Measurements from ENCODE around the gene SDHA.

The SDHA gene

DNA sequence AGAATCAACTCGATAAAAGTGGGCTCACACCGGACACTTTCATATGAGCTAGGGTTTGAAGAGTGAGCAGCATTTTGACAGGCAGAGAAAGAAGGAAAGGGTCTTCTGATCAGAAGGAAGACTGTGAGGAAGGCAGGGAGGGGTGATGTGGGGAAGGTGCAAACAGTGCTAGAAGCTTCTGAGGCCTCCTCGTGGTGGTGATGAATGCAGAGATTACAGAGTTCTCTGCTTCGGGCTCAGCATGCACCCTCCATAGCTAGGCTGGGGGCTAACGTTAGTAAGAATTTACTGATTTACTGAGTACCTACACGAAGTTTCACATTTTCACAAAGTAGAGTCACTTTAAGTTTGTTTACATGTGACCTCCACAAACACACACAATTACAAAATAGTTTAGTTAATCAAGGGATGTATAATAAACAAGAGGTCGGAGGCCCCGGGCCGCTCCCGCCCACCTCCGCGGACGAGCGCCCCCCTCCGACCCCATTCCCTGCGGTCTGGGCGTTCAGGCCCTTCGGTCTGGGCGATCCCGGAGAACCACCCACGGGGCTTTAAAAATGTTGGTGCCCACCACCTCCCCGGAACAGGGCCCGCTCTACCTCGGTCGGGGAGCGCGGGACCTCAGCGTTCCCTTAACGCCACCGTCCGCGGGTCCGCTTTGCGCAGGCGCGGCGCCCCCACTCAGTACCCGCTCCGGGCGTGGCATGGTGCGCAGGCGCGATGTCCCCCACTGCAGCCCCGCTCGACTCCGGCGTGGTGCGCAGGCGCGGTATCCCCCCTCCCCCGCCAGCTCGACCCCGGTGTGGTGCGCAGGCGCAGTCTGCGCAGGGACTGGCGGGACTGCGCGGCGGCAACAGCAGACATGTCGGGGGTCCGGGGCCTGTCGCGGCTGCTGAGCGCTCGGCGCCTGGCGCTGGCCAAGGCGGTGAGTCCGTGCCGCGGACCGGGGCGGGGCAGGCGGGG, at the start of gene SDHA, which contains the start of gene CCDC127:
Gene SDHA (plus strand): TSS at position 827 of the 963 bp plus-strand sequence. CDS start 36 bp downstream, at position 863.
Gene CCDC127 (minus strand): TSS at position 660 of the 963 bp plus-strand sequence. CDS start 1,304 bp downstream, outside the sequence.
- peak; percentile 97 to 98 for DNase-seq (ENCODE audit: low read depth in 2 of 2)

DNA sequence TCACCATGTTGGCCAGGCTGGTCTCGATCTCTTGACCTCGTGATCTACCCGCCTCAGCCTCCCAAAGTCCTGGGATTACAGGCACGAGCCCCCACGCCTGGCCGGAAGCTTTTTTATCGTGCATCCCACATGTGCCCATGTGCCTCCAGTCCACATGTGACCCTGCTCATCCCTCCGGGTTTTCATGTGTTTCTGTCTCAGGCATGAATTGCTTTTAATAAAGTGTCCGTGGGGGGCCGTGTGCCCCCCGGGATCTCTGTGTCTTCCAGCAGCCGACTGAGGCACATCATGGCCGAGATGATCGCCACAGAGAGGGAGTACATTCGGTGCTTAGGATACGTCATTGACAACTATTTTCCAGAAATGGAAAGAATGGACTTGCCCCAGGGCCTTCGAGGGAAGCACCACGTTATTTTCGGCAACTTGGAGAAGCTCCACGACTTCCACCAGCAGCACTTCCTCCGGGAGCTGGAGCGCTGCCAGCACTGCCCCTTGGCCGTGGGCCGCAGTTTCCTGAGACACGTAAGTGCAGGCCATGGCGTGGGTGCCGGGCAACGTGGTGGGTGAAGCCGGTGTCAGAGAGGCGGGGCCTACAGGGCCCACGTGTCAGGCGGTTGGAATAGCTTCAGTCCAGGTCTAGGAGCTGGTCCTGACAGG, 48.9 kb upstream of the SDHA start:
- DNase-seq (ENCODE audit: low read depth in 2 of 2): no peak

DNA sequence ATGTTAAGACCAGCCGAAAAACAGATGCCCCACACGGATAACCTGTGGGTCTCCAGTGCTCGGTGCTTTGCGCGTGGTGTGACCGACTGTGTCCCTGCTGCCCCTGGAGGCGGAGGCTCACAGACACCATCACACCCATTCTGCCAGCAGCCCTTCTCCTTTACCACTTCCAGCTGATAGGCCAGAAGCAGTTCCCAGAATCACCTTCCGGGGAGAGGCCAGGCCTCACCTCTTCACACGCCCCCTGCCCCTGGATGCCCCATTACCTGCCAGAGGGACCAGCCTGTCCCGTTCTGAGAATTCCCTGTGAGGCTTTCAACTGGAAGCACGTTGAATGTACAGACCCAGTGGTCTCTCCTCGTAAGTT, 48.4 kb upstream of the SDHA start:
- DNase-seq (ENCODE audit: low read depth in 2 of 2): no peak

DNA sequence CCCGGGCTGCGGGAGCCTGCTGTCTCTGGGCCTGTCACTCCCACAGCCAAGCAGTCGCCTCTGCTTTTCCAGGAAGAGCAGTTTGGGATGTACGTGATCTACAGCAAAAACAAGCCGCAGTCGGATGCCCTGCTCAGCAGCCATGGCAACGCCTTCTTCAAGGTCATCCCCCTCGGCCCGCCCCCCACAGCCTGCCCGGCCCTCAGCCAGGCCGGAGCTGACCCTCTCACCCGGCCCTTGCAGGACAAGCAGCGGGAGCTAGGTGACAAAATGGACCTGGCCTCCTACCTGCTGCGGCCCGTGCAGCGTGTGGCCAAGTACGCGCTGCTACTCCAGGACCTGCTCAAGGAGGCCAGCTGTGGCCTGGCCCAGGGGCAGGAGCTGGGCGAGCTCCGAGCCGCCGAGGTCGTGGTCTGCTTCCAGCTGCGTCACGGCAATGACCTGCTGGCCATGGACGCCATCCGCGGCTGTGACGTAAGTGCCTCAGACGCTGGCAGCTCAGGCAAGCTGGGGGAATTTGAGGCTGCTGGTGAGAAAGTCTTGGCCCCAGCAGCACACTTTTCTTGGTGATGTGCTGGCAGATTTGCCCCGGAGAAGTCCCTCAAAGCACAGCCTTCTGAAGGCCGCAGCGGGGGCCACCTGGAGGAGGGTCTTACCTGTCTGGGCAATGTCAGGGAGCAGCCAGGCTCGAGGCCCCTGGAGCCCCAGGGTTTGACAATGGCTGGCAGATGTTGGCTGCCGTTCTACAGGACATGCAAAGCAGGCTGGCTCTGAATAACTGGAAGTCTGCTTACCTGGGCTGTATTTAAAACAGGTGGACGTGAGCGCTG, 46.9 kb upstream of the SDHA start:
- DNase-seq (ENCODE audit: low read depth in 2 of 2): no peak

DNA sequence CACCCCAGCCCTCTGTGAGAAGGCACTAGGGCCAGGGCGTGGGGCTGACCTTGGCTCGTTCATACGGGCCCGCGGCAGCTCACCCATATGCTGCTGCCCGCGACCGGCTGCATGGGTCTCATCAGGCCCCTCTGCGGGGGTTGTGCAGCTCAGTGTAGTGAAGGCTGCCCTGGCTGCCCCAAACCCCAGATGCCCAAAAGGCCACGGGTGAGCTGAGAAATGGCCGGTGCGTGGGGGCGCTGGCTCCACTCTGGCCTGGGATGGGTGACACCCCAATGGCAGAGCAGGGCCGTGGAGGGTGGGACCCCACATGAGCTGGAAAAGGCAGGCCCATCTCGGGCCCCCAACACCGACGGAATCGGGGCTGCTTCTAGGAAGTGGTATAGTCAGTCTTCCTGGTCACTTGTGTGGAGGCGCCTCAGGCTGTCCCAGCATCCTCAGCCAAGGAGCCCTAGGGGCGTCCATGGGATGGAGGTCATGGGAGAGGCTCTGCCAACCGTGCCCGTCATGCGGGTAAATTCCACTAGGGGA, 46.3 kb upstream of the SDHA start:
- no peak for DNase-seq (ENCODE audit: low read depth in 2 of 2)

DNA sequence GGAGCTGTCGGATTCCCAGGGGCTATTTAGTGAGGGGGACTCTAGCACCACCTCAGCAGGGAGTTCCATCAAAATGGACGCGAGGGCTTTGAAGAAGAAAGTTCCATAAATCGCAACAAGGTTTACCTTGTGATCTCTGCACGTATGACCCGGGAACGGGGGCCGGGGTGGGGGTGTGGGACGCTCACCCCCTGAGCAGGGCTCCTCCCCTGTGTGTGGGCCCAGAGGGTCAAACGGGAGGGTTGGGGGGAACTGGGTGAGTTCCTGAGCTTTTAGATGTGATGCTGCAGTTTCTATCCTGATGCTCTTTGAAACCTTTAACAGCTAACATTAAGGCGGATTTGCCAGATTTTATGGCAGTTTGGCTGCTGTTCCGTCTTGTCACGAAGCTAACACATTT, 45.7 kb upstream of the SDHA start:
- DNase-seq (ENCODE audit: low read depth in 2 of 2): no peak

DNA sequence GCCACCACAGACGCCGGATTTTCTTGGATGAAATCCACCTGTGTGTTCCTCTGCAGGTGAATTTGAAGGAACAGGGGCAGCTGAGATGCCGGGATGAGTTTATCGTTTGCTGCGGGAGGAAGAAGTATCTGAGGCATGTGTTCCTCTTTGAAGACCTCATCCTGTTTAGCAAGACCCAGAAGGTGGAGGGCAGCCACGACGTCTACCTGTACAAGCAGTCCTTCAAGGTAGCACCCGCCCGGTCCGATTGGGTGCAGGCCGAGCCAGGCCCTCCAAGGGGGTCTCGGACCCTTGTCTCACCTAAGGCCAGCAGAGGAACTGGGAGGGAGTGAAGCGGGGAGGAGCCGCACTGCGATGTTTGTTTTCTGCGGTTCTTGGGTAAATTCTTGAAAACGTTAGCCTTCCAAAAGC, 45.3 kb upstream of the SDHA start:
- no peak for DNase-seq (ENCODE audit: low read depth in 2 of 2)

DNA sequence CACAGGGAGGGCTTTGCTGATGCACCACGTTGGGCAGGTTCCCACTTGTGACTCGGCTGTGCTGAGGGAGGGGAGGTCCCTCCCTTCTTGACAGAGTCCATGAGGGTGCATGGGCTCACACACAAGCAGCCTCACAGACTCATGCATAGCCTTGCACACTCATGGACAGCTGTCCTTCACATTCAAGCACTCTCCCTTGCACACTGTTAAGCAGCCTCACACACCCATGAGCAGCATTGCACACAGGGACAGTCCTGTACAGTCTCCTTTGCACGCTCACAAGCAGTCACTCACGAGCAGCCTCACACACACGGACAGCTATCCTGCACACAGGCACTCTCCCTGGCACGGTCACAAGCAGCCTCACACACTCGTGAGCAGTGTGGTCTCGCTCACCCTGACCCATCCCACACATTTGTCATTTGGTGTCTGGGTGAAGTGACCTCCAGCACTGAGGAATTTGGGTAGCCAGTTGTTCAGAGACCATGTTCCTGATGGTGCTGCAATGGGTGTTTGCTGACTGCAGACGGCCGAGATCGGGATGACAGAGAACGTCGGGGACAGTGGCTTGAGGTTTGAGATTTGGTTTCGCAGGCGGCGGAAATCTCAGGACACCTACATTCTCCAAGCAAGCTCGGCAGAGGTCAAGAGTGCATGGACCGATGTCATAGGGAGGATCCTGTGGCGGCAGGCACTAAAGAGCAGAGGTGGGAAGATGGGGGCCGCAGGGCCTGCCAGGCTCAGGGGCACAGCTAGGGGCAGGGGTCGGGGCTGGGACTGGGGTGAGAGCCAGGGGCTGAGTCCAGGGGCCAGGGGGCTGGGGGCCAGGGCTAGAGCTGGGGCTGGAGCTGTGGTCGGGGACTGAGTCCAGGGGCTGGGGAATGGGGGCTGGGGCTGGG, 44.5 kb upstream of the SDHA start:
- DNase-seq (ENCODE audit: low read depth in 2 of 2): no peak

DNA sequence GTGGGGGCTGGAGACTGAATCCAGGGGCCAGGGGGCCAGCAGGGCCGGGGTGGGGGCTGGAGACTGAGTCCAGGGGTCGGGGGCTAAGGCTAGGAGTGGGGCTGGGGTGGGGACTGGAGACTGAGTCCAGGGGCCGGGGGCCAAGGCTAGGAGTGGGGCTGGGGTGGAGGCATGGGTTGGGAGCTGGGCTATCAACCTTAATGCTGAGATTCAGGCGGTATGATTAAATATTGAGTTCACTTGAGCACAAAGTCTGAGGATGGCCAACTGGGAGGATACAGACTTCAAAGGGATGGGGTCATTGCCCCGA, 43.9 kb upstream of the SDHA start:
- DNase-seq (ENCODE audit: low read depth in 2 of 2): no peak

DNA sequence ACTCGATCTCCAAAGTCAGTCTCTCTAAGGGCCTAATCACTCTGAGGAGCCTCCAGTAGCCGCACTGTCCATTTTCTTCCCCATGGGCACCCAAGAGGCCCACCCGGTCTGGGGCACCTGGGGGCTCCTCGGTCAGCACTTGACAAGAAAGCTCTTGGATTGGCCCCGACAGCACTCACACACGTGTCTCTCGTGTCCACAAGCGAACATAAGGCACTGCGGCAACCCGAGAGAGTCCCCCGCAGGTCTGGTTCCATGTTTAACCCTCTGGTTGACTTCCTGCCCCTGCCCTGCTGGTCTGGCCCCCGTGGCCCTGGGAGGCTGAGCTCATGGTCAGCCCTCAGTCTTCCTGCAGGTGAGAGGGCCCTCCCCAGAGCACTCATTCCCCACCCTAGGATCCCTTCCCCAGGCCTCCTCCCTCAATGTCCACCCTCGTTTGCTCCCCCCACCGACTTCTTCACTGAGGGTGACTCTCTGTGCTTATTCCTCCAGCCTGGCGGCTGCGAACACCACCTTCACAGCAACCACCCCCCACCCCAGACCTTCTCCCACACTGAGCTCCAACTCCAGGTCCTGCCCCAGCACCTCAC, 43.1 kb upstream of the SDHA start:
- DNase-seq (ENCODE audit: low read depth in 2 of 2): no peak

DNA sequence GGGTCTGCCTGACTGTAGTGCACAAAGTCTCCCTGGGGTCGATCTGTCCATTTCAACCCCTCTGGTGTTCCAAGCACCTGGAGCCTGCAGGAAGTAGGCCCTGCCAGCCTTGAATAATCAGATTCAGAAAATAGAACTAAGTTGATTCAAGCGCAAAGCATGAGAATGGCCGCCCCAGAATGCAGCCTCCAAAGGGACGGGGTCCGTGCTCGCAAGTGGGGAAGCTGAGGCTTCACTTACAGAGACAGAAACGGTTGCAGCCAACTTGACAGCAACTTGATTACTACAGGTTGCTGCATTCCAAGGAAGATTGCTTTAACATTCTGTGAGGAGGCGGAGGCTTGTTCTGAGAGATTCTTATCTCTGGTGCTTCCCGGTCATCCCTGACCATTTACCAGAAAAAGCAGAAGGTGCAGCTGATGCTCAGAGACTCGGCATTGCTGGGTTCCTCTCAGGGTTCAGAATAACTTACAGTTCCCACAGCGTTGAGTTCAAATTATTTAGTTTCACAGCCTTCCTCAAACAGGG, 41.8 kb upstream of the SDHA start:
- DNase-seq (ENCODE audit: low read depth in 2 of 2): no peak

DNA sequence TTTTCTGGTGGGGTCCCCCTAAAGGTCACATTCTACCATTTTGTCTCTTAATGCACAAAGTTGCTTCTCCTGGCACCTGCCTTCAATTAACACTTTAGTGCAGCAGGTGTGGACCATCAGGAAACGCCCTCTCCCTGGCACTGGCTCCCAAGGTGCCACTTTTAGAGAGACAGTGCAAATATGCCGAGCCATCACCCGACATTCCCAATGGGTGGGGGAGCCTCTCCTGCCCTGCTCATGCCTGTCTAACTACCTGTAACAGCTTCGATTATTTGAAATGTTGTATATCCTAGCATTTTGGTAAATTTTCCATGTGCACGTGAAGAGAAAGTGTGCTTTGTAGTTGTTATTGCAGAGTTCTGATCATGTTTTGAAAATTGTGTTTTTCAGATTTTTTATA, 40.0 kb upstream of the SDHA start:
- DNase-seq (ENCODE audit: low read depth in 2 of 2): no peak

DNA sequence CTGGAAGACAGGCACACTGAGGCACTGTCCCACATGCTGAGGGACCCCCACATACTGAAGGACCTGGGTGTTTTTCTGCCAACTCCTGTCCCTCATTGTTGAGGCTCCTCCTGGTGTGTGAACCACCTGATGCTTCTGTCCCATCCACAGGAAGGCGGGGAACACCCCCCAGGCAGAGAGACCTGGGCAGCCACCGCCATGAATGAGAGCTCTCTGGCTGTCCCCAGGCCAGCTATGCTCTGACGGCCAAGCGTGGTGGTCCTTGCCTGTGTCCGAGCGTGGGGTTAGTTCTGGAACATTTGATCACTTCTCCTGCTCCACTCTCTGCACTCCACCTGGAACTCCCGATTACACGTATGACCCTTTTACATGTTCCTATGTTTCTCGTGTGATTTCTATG, 38.7 kb upstream of the SDHA start:
- DNase-seq (ENCODE audit: low read depth in 2 of 2): no peak

DNA sequence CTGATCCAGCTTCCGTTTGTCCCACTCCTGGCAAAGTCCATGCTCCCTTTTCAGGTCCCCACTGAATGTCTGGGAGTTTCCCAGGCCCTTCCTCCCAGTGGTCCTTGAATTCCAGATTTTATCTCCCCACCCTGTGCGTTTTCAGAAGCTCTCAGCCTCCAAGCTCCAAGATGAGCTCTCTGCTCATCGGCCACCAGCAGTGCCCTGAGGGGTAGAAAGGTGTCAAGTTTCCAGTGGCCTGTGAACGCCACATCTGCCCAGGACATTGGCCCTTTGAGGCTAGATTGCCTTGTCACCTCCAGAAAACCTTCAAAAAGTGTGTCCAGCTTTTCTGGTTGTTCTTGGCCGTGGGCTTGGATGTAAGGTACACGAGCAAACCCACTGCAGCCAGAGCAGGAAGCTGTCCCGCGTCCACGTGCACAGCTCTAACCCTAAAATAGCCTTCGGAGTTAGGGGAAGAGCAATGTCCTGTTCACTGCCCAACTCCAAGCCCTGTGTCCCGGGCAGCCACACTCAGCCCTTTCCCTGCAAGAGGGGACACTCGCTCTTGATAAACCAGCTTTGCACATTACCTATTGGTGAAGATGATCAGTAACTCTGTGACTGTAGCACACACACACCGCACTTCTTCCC, 37.7 kb upstream of the SDHA start:
- DNase-seq (ENCODE audit: low read depth in 2 of 2): no peak

DNA sequence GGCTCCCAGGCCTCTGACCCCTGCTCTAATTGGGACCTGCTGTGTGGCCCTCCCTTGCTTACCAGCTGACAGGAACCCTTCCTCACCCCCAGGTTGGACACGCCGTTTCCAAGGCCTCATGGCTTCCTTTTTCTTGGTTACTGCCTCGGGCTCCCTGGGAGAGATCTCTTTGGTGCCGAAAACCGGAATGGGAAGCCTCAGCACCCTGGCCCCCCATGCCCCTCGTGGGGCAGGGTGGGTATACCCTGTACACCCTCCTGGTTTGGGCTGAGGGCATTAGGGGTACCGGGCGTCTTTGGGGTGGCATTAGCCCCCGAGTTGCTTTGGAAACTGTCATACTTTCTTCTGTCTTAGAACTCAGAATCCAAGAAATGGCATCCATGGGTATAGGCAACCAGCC, 37.0 kb upstream of the SDHA start:
- DNase-seq (ENCODE audit: low read depth in 2 of 2): no peak

DNA sequence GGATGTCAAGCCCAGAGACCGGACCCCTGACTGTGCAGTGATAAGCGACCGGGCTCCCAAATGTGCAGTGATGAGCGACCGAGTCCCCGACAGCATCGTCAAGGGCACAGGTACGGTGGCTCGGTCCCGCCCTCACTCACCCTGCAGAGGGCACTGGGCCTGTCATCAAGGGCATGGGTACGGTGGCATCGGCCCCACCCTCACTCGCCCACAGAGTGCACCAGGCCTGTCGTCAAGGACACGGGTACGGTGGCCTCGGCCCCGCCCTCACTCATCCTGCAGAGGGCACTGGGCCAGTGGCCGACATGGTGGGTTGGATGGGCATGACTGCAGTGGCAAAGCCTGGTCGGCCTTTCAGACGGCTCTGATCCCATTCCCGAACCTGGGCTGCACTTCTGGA, 36.6 kb upstream of the SDHA start:
- no peak for DNase-seq (ENCODE audit: low read depth in 2 of 2)

DNA sequence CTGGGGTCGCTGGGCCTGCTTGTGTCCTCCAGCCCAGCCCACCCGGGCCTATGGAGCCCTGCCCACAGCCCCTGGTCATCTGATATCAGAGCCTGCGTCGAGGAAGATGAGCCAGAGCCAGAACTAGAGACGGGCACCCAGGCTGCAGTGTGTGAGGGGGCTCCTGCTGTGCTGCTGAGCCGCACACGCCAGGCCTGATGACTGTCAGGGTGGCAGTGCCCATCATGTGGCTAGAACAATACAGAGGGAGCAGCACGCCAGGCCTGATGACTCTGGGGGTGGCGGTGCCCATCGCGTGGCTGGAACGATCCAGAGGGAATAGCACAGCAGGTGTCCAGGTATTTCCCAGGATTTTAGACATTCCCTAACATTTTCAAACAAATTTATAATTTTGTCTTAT, 36.0 kb upstream of the SDHA start:
- DNase-seq (ENCODE audit: low read depth in 2 of 2): no peak

DNA sequence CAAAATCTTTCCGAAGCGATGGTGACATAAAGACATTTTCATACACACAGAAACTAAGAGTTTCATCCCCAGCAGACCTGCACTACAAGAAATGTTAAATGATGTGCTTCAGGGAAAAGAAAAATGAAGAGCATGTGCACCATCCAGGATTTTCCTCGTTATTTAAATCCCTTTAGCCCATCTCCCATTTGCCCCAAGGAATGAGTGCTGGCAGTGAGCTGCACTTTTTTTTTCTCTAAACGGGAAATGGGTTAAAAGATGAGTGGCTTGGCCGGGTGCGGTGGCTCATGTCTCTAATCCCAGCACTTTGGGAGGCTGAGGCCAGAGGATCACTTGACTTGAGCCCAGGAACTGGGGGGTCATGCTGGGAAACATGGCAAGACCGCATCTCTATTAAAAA, 33.6 kb upstream of the SDHA start:
- DNase-seq (ENCODE audit: low read depth in 2 of 2): no peak

DNA sequence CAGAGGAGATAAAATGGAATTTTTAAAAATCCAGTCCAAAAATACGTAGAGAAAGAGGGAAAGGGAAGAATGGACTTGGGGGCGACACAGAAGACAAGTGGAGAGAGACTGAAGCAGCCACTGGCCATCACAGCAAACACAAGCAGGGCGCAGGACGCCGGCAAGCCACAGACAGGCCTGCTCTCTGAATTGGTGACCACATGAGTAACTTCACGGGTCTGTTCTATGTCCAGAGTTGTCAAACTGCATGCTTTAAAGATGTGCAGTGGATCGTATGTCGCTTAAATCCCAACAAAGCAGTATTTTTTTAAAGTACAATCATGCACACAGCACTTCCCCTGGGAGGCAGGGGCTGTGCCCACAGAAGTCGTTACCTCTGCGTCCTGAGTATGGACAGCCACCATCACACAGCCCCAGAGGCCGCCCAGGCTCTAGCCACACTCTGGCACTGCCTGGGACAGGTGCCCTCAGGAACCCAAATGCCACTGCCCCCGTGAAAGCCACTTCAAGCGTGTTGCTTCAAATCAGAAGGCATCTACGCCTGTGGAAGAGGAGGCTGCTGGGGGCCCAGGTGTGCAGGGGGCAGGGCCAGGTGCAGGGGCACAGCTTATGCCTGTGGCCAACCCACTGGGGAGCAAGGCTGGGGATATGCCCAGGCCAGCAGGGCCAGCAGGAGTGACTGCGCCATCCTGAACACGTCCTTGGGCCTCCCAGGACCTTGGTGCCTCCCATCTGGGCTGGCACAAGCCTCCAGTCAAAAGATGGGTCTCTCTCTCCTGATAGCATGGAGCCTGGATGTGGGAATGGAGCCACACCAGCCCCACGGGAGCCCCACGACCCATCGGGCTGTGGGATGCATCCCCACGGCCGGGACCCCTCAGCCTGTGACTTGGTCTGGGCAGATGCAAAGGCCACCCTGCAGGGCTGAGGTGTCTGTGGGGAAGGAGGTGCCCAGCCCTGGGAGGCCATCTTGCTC, 32.7 kb upstream of the SDHA start:
- DNase-seq (ENCODE audit: low read depth in 2 of 2): no peak

Measured in stimulated activated CD8-positive, alpha-beta memory T cell treated with anti-CD3 and anti-CD28 coated beads, Interleukin-2, amount 100 ng/mL, for 48 hours (primary cell).